ENCODE data around the gene DTWD2.
"Not testable (repeated sequence)": the region's sequence is repeated elsewhere in the genome, so short reads cannot be mapped to it uniquely, and the experiment has no call there.

The DTWD2 gene

GRCh38 chr5:118980438-118980837, 7.9 kb downstream of the DTWD2 start:
- no peak for TF ChIP-seq CTCF (IDR thresholded peaks at IDR 0.05; ENCODE audit: low read depth, low read length)
- H3K4me3 ChIP-seq (ENCODE audit: low read depth, low read length) = no peak overlapping the region

GRCh38 chr5:118980017-118980416, 8.3 kb downstream of the DTWD2 start:
- TF ChIP-seq CTCF (IDR thresholded peaks at IDR 0.05; ENCODE audit: low read depth, low read length) = no peak
- no peak overlapping the region for H3K4me3 ChIP-seq (ENCODE audit: low read depth, low read length)

GRCh38 chr5:118973779-118974445, 14.4 kb downstream of the DTWD2 start:
- H3K4me3 ChIP-seq (ENCODE audit: low read depth, low read length) = not testable (repeated sequence)

- no peak overlapping the region for H3K4me3 ChIP-seq (ENCODE audit: low read depth, low read length)
- TF ChIP-seq CTCF (IDR thresholded peaks at IDR 0.05; ENCODE audit: low read depth, low read length) = no peak
Measured at GRCh38 chr5:118968925-118969375, 19.4 kb downstream of the DTWD2 start.

GRCh38 chr5:118968406-118968911, 19.9 kb downstream of the DTWD2 start:
- H3K4me3 ChIP-seq (ENCODE audit: low read depth, low read length) = no peak overlapping the region
- TF ChIP-seq CTCF (IDR thresholded peaks at IDR 0.05; ENCODE audit: low read depth, low read length) = no peak

GRCh38 chr5:118967059-118967508, 21.3 kb downstream of the DTWD2 start:
- no peak overlapping the region for H3K4me3 ChIP-seq (ENCODE audit: low read depth, low read length)
- no peak for TF ChIP-seq CTCF (IDR thresholded peaks at IDR 0.05; ENCODE audit: low read depth, low read length)

GRCh38 chr5:118965890-118966289, 22.5 kb downstream of the DTWD2 start:
- TF ChIP-seq CTCF (IDR thresholded peaks at IDR 0.05; ENCODE audit: low read depth, low read length) = no peak
- no peak overlapping the region for H3K4me3 ChIP-seq (ENCODE audit: low read depth, low read length)

- H3K4me3 ChIP-seq (ENCODE audit: low read depth, low read length) = not testable (repeated sequence)
Measured at GRCh38 chr5:118964970-118965369, 23.4 kb downstream of the DTWD2 start.

- H3K4me3 ChIP-seq (ENCODE audit: low read depth, low read length) = not testable (repeated sequence)
Measured at GRCh38 chr5:118964388-118964787, 24.0 kb downstream of the DTWD2 start.
